MCF 10A (cell line): Measurements from ENCODE around the gene ADGRF3. TPM values are rescaled to one million over a fixed set of nuclear protein-coding genes. Genes with fewer than 3 reads are reported as not detected.

Experiments used
- BruUV-seq: library from RNA; stranded (reverse); fragments of 400-500 nt; replicated peaks from 2 replicates; lab custom pipeline; 2021; lab: Mats Ljungman, UMichigan
- CTCF ChIA-PET: fragments of 300-600 bp; sonication (Branson Sonifier 250); formaldehyde crosslinking; extraction: SDS; loops from one replicate; lab custom pipeline; 2021; ENCODE audit warnings: antibody characterized with exemption, inconsistent platforms; lab: Yijun Ruan, JAX
- POLR2A ChIA-PET: fragments of 300-600, 350-650 bp; sonication (Branson Sonifier 250); formaldehyde crosslinking; extraction: SDS; loops from one replicate; lab custom pipeline; 2020; ENCODE audit warnings: antibody characterized with exemption, inconsistent platforms; lab: Yijun Ruan, JAX
- DNase-seq: peaks from one replicate; pipeline ENCODE4 v3.0.0-alpha.2; 2018; ENCODE audit not compliant: unreplicated experiment
- H3K27ac Mint-ChIP-seq: one replicate; pipeline ENCODE4 v1.8.0; 2022; ENCODE audit warnings: mild to moderate bottlenecking, low read depth, mixed read lengths; ENCODE audit not compliant: unreplicated experiment
- H3K27me3 Mint-ChIP-seq: one replicate; pipeline ENCODE4 v1.8.0; 2022; ENCODE audit warnings: mixed read lengths; ENCODE audit not compliant: insufficient read depth, unreplicated experiment
- H3K36me3 Mint-ChIP-seq: one replicate; pipeline ENCODE4 v1.8.0; 2022; ENCODE audit warnings: mild to moderate bottlenecking, moderate library complexity, mixed read lengths; ENCODE audit not compliant: insufficient read depth, unreplicated experiment
- H3K4me1 Mint-ChIP-seq: one replicate; pipeline ENCODE4 v1.8.0; 2022; ENCODE audit warnings: mixed read lengths; ENCODE audit not compliant: insufficient read depth, unreplicated experiment
- H3K4me3 Mint-ChIP-seq: one replicate; pipeline ENCODE4 v1.8.0; 2022; ENCODE audit warnings: mild to moderate bottlenecking, moderate library complexity, mixed read lengths; ENCODE audit not compliant: unreplicated experiment
- H3K9me3 Mint-ChIP-seq: one replicate; pipeline ENCODE4 v1.8.0; 2022; ENCODE audit warnings: mixed read lengths; ENCODE audit not compliant: unreplicated experiment
- intact Hi-C: fragments of 100-400 bp; cut with micrococcal nuclease; formaldehyde crosslinking; loops from 2 replicates; pipeline ENCODE4 v1.14.1; 2022
- total RNA-seq: library from RNA; stranded (reverse); gene quantifications from 2 replicates; pipeline ENCODE4 v1.2.3, GENCODE V29; 2022
- TF ChIP-seq, protein P1 (sequence below): fragments of 200-600 bp; IDR thresholded peaks from one replicate; pipeline ENCODE4 v1.8.0; 2022; ENCODE audit warnings: antibody characterized with exemption, mild to moderate bottlenecking; ENCODE audit not compliant: unreplicated experiment

ADGRF3 gene
- total RNA-seq, 1 experiment from 2014 or later: not detected

- BruUV-seq: no TSS peak
- H3K27ac Mint-ChIP-seq: no peak overlapping the region
- intact Hi-C loops: no loop called here
- CTCF ChIA-PET: interaction anchor here (0.7 kb wide), 1 partner anchor 9 kb away, joined by 3 read pairs; no protein-coding TSS in a partner anchor
- TF ChIP-seq, protein P1, sequence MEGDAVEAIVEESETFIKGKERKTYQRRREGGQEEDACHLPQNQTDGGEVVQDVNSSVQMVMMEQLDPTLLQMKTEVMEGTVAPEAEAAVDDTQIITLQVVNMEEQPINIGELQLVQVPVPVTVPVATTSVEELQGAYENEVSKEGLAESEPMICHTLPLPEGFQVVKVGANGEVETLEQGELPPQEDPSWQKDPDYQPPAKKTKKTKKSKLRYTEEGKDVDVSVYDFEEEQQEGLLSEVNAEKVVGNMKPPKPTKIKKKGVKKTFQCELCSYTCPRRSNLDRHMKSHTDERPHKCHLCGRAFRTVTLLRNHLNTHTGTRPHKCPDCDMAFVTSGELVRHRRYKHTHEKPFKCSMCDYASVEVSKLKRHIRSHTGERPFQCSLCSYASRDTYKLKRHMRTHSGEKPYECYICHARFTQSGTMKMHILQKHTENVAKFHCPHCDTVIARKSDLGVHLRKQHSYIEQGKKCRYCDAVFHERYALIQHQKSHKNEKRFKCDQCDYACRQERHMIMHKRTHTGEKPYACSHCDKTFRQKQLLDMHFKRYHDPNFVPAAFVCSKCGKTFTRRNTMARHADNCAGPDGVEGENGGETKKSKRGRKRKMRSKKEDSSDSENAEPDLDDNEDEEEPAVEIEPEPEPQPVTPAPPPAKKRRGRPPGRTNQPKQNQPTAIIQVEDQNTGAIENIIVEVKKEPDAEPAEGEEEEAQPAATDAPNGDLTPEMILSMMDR: no peak
- peaks cover 12% of the 10 kb centered on the region for H3K4me1 Mint-ChIP-seq
- H3K27me3 Mint-ChIP-seq: no peaks in the 10 kb centered on the region
- H3K36me3 Mint-ChIP-seq: peaks cover 51% of the 10 kb centered on the region
- no peak for DNase-seq
- no peaks in the 10 kb centered on the region for H3K9me3 Mint-ChIP-seq
- H3K4me3 Mint-ChIP-seq: no peak overlapping the region
- POLR2A ChIA-PET: interaction anchor here (0.6 to 3.0 kb wide), 2 partner anchors 17 to 61 kb away, joined by 3 to 12 read pairs; no protein-coding TSS in a partner anchor
These were observed 18.1 kb upstream of the ADGRF3 start for GRCh38 chr2:26364669-26365068.

- no TSS peak for BruUV-seq
- Mint-ChIP-seq H3K9me3 (no peaks in the 10 kb centered on the region), H3K27ac (no peak overlapping the region), H3K4me1 (peaks cover 19% of the 10 kb centered on the region), H3K27me3 (no peaks in the 10 kb centered on the region), H3K4me3 (no peak overlapping the region), H3K36me3 (peaks cover 44% of the 10 kb centered on the region)
- TF ChIP-seq, protein P1: no peak
- DNase-seq: no peak
- ChIA-PET CTCF (no interaction called here), POLR2A (interaction anchor here (0.6 to 2.1 kb wide), 9 partner anchors 9 to 118 kb away, joined by 3 to 28 read pairs (median 4); partner anchors contain the start of genes ADGRF3 and SELENOI)
- intact Hi-C loops: no loop called here
These were observed 17.4 kb upstream of the ADGRF3 start for GRCh38 chr2:26363958-26364357.

DNA sequence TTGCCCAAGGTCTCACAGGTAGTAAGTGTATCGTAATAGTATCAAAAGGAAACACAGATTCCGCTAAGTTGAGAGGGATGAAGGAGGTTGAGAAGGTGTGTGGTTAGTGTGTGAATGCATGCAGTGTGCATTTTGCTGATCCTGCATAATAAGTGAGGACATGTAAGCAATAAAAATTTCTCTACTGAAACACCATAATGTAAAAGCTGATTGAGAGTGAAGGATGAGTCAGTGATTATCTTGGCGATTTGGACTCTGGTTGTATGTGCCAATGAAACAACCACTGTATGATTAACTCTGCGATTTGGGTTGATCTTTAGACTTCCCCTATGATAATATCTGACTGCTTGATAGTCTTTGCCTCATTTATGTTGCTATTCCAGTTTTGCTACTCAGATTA, 16.7 kb upstream of the ADGRF3 start:
- Mint-ChIP-seq H3K4me3 (peak overlapping the region; percentile 3), H3K4me1 (peaks cover 21% of the 10 kb centered on the region), H3K36me3 (peaks cover 38% of the 10 kb centered on the region), H3K9me3 (no peaks in the 10 kb centered on the region), H3K27ac (peak overlapping the region; percentile 9), H3K27me3 (no peaks in the 10 kb centered on the region)
- ChIA-PET POLR2A (interaction anchor here (0.6 to 2.1 kb wide), 16 partner anchors 9 to 129 kb away, joined by 3 to 28 read pairs (median 4); partner anchors contain the start of genes ADGRF3, HADHA, HADHB and SELENOI), CTCF (interaction anchor here (0.6 to 0.7 kb wide), 3 partner anchors 15 to 1300 kb away, joined by 3 to 4 read pairs (median 3); partner anchors contain the start of genes SLC4A1AP and SUPT7L)
- intact Hi-C loops: no loop called here
- TF ChIP-seq, protein P1: no peak
- no TSS peak for BruUV-seq
- peak; percentile 50 for DNase-seq

GRCh38 chr2:26359886-26360473, 13.4 kb upstream of the ADGRF3 start:
- no peaks in the 10 kb centered on the region for H3K27me3 Mint-ChIP-seq
- ChIA-PET POLR2A (no interaction called here), CTCF (no interaction called here)
- DNase-seq: no peak
- no peak overlapping the region for H3K27ac Mint-ChIP-seq
- TF ChIP-seq, protein P1: no peak
- H3K9me3 Mint-ChIP-seq: no peaks in the 10 kb centered on the region
- H3K4me3 Mint-ChIP-seq: no peak overlapping the region
- BruUV-seq: no TSS peak
- peaks cover 48% of the 10 kb centered on the region for H3K4me1 Mint-ChIP-seq
- H3K36me3 Mint-ChIP-seq: peaks cover 18% of the 10 kb centered on the region
- intact Hi-C loops: no loop called here
